ENCODE measurements around the gene FOXD1. TPM values are rescaled to one million over a fixed set of nuclear protein-coding genes. Genes with fewer than 3 reads are reported as not detected.

The FOXD1 gene
- total RNA-seq, 1 donor from 2014 or later: 7.1 TPM

GRCh38 chr5:73450672-73451223 is 2.2 kb upstream of the FOXD1 start:
- Histone ChIP-seq H3K36me3 (no peaks in the 10 kb centered on the region), H3K4me3 (peak overlapping the region; percentile 41 to 64), H3K9me3 (no peaks in the 10 kb centered on the region), H3K4me1 (peaks cover 3 to 13% of the 10 kb centered on the region in 2 donors), H3K27ac (no peak overlapping the region), H3K27me3 (no peaks in the 10 kb centered on the region)
- no peak for DNase-seq (ENCODE audit: low spot score in 2 of 2)
- TF ChIP-seq, protein P1, sequence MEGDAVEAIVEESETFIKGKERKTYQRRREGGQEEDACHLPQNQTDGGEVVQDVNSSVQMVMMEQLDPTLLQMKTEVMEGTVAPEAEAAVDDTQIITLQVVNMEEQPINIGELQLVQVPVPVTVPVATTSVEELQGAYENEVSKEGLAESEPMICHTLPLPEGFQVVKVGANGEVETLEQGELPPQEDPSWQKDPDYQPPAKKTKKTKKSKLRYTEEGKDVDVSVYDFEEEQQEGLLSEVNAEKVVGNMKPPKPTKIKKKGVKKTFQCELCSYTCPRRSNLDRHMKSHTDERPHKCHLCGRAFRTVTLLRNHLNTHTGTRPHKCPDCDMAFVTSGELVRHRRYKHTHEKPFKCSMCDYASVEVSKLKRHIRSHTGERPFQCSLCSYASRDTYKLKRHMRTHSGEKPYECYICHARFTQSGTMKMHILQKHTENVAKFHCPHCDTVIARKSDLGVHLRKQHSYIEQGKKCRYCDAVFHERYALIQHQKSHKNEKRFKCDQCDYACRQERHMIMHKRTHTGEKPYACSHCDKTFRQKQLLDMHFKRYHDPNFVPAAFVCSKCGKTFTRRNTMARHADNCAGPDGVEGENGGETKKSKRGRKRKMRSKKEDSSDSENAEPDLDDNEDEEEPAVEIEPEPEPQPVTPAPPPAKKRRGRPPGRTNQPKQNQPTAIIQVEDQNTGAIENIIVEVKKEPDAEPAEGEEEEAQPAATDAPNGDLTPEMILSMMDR (IDR thresholded peaks at IDR 0.05): no peak
- intact Hi-C loops (cut with DNase I): loop anchor here (1.0 to 5.0 kb wide), 5 partner anchors 138 to 368 kb away; no protein-coding TSS in a partner anchor

DNA sequence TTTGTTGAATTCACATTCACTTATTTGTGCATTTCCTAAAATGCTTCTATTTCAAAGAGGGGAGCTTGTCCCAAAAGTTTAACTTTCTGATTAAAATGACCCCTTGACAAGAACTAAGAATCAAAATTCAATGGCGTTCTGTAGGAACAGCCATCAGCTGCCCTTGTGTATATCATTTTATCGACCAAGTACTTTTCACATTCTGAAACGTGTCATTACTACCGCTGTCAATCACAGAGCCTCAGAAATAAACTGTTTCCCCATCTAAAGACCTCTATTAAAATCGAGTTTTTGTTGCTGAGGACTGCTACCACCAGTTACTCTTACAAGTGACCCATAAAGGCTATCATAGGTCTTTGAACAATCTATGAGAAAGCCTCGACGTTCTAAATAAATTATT is 1.6 kb upstream of the FOXD1 start:
- Histone ChIP-seq H3K4me1 (peaks cover 3 to 13% of the 10 kb centered on the region in 2 donors), H3K4me3 (no peak overlapping the region), H3K36me3 (no peaks in the 10 kb centered on the region), H3K9me3 (no peaks in the 10 kb centered on the region), H3K27me3 (no peaks in the 10 kb centered on the region), H3K27ac (no peak overlapping the region)
- no peak for DNase-seq (ENCODE audit: low spot score in 2 of 2)
- intact Hi-C loops (cut with DNase I): loop anchor here (2.0 to 5.0 kb wide), 4 partner anchors 138 to 367 kb away; no protein-coding TSS in a partner anchor
- TF ChIP-seq, protein P1 (IDR thresholded peaks at IDR 0.05): no peak

DNA sequence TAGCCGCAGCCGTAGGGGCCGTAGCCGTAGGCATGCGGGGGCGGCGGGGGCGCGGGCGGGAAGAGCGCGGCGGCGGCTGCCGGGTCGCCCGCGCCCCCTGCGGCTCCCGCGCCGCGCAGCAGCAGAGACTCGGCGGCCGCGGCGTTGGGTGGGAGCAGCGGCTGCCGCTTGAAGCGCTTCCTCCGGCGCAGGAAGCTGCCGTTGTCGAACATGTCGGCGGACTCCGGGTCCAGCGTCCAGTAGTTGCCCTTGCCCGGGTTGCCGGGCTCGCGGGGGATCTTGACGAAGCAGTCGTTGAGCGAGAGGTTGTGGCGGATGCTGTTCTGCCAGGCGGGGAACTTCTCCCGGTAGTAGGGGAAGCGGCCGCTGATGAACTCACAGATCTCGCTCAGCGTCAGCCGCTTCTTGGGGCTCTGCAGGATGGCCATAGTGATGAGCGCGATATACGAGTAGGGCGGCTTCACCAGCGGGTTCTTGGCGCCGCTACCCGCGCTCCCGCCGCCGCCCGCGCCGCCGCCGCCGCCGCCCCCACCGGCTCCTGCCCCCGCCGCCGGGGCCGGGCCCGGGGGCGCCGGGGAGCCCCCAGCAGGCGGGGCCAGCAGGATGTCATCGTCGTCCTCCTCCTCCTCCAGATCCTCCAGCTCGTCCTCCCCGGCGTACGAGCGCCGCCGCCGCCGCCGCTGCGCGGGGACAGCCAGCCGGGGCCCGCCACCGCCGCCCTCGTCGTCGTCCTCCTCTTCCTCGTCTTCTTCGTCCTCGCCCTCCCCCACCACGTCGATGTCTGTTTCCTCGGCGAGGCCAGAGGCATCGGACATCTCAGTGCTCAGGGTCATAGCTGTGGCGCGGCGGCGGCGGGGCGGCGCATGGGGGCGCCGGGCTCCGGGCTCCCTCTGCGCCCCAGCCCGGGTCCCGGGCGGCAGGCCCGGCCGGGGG is 781 bp downstream of the FOXD1 start:
- H3K4me1 ChIP-seq: peaks cover 3 to 13% of the 10 kb centered on the region in 2 donors
- H3K9me3 ChIP-seq: no peaks in the 10 kb centered on the region
- H3K36me3 ChIP-seq: peaks cover 0 to 8% of the 10 kb centered on the region in 2 donors
- TF ChIP-seq, protein P1 (IDR thresholded peaks at IDR 0.05): no peak
- no peaks in the 10 kb centered on the region for H3K27me3 ChIP-seq
- intact Hi-C loops (cut with DNase I): loop anchor here (2.0 to 5.0 kb wide), 2 partner anchors 29 to 50 kb away; partner anchors contain the start of gene BTF3
- peak overlapping the region; percentile 68 to 86 for H3K4me3 ChIP-seq
- peak in 1 of 2 donors; percentile 67 for DNase-seq (ENCODE audit: low spot score in 2 of 2)
- peak overlapping the region; percentile 89 to 96 for H3K27ac ChIP-seq

DNA sequence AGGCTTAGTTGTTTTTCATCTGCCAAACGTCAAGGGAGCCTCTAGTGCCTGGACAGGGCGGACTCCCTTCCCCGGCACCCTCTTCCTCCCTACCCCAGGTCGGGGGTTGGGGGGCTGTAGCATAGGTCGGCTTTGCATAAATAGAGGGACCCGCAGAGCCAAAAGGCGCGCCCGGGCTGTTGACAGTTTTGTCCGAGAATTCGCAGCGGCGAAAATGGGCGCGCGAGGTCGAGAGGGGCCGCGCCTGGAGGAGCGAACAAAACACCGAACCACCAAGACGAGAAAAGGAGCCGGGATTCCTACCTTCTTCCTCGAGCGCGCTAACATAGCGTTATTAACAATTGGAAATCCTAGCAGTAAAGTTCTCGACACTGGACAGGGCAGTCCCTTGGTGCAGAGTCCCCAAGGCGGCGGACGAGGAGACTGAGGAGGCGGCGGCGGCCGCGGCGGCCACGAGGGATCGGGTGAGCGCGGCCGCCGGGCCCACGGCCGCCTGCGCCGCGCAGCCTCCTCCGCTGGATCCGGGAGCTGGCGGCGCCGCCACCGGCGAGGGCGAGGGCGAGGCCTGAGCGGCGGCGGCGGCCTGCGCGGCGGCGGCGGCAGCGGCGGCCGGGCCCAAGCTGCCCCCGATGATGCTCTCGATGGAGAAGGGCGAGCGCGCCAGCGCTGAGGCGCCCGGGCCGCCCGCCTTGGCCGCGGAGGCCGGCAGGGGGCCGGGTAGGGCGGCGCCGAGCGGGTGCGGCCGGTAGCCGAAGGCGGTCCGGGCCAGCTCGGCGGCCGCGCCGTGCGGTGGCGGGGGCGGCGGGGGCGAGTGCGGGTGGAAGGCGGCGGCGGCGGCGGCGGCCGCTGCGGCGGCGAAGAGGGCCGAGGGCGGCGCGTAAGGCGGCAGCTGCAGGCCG is 1.7 kb downstream of the FOXD1 start:
- intact Hi-C loops (cut with DNase I): loop anchor here (5.0 kb wide), 1 partner anchor 50 kb away; the partner anchor contains the start of gene BTF3
- TF ChIP-seq, protein P1 (IDR thresholded peaks at IDR 0.05): no peak
- H3K4me3 ChIP-seq: peak overlapping the region; percentile 68 to 86
- no peaks in the 10 kb centered on the region for H3K9me3 ChIP-seq
- H3K4me1 ChIP-seq: peaks cover 3 to 13% of the 10 kb centered on the region in 2 donors
- DNase-seq (ENCODE audit: low spot score in 2 of 2): no peak
- H3K27me3 ChIP-seq: no peaks in the 10 kb centered on the region
- peaks cover 0 to 8% of the 10 kb centered on the region in 2 donors for H3K36me3 ChIP-seq
- H3K27ac ChIP-seq: peak overlapping the region; percentile 24 to 96
